ENCODE results near the gene RALY.

DNA sequence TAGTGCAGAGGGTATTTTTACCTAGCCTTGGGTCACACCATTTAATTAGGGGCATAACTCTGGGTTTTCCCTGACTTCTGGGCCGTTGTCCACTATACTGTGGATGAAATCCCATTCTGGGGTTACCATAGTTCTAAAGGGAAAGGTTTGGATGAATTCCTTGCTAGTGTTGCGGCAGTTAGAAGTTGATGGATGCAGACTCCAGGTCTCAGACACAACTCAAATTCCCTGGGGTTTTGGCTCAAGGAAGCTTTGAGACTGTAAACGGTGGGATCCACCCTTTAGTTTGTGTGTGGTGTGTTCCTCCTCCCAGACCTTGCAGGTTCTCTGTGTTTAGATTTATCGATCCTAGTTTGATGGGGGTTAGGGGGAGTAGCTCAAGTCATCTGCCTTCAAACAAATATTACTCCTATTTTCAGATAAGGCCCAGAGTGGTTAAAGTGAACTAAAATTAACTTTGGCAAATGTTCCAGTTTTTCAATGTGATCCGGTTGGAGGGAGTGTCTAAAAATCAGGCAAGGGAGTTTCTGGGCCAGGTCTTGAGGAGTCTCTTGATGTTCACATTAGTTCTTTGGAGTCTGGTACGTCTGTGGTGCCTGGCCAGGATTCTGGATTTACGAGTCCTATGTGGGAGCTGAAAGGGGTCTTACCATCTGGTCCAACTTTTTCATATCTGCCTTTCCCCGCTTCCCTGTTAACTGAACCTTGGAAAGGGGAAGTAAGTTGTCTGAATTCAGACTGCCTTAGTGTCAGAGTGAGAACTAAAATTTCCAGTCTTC, 1.5 kb downstream of the RALY start:
- TF ChIP-seq, protein P1, sequence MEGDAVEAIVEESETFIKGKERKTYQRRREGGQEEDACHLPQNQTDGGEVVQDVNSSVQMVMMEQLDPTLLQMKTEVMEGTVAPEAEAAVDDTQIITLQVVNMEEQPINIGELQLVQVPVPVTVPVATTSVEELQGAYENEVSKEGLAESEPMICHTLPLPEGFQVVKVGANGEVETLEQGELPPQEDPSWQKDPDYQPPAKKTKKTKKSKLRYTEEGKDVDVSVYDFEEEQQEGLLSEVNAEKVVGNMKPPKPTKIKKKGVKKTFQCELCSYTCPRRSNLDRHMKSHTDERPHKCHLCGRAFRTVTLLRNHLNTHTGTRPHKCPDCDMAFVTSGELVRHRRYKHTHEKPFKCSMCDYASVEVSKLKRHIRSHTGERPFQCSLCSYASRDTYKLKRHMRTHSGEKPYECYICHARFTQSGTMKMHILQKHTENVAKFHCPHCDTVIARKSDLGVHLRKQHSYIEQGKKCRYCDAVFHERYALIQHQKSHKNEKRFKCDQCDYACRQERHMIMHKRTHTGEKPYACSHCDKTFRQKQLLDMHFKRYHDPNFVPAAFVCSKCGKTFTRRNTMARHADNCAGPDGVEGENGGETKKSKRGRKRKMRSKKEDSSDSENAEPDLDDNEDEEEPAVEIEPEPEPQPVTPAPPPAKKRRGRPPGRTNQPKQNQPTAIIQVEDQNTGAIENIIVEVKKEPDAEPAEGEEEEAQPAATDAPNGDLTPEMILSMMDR (IDR thresholded peaks at IDR 0.05): no peak
- no peak for TF ChIP-seq POLR2A (IDR thresholded peaks at IDR 0.05)
